GM12878 (cell line): Measurements from ENCODE around the gene SMIM5. TPM values are rescaled to one million over a fixed set of nuclear protein-coding genes. Genes with fewer than 3 reads are reported as not detected.

Source experiments
- BMI1 ChIP-seq: fragments of 450-650 bp; IDR thresholded peaks from 2 replicates; pipeline ENCODE4 v1.6.1; 2016; ENCODE audit warnings: mild to moderate bottlenecking, moderate library complexity, borderline replicate concordance
- RFX5 ChIP-seq: IDR thresholded peaks from 2 replicates; pipeline ENCODE4 v1.6.1; 2011; ENCODE audit warnings: low read depth, low read length, improper control_type of control experiment
- WRNIP1 ChIP-seq: IDR thresholded peaks from 2 replicates; pipeline ENCODE4 v1.6.1; 2011; ENCODE audit warnings: low read depth, low read length, improper control_type of control experiment, borderline replicate concordance
- YY1 ChIP-seq: IDR thresholded peaks from 2 replicates; pipeline ENCODE4 v1.6.1; 2011; ENCODE audit warnings: low read depth, mild to moderate bottlenecking, low read length
- ZBTB40 ChIP-seq: fragments of 450-650 bp; IDR thresholded peaks from 2 replicates; pipeline ENCODE4 v1.6.1; 2016; ENCODE audit warnings: mild to moderate bottlenecking, moderate library complexity, borderline replicate concordance
- ZNF592 ChIP-seq: fragments of 450-650 bp; IDR thresholded peaks from 2 replicates; pipeline ENCODE4 v1.6.1; 2017; ENCODE audit warnings: mild to moderate bottlenecking, moderate library complexity
- polyA plus RNA-seq, 11 experiments: library from polyadenylated mRNA; depleted of rRNA in 4 of 11; unstranded in 6 of 11; stranded (reverse) in 5 of 11; fragments of >200 nt; fragmentation: Nextera tagmentation in 4 of 11; fragmentation: Illumina TruSeq in 1 of 11; extraction: Ambion mirVana in 4 of 11; extraction: Trizol in 1 of 11; gene quantifications; 1 replicate in 1 of 11; 2 replicates in 10 of 11; pipeline versions ENCODE4 v1.2.1 to v1.2.3, GENCODE V29; 2011 to 2016; ENCODE audit warnings: inconsistent platforms in 2 of 11, missing spikeins in 2 of 11, low read depth in 1 of 11
- total RNA-seq, 4 experiments: library from RNA; depleted of rRNA in 3 of 4; stranded (reverse); fragments of >200 nt in 3 of 4; fragmentation: Illumina TruSeq in 1 of 4; extraction: Trizol in 1 of 4; gene quantifications; 2 replicates each; pipeline versions ENCODE4 v1.2.1 to v1.2.3, GENCODE V29; 2013 to 2021

SMIM5 gene
- total and polyA plus RNA-seq, 10 of the 15 experiments (the other 5 are each of a cell fraction or from before 2014, with no cell fraction given) = 0.08 to 0.11 TPM; not detected in 8

- TF ChIP-seq ZNF592 (no peak), BMI1 (no peak), WRNIP1 (no peak), ZBTB40 (no peak), YY1 (no peak), RFX5 (no peak)
Measured at GRCh38 chr17:75616521-75617122, 16.6 kb upstream of the SMIM5 start (continued).
